COR-L47 (cell line): ENCODE results near the gene GAS2L1.
"Not testable (repeated sequence)": the region's sequence is repeated elsewhere in the genome, so short reads cannot be mapped to it uniquely, and the experiment has no call there.

ENCODE experiments used
- DNase-seq: peaks from one replicate; lab custom pipeline; 2025; lab: John Stamatoyannopoulos, UW

GAS2L1 gene

GRCh38 chr22:29342177-29342576 is 35.7 kb downstream of the GAS2L1 start:
- DNase-seq = no peak

- no peak for DNase-seq
Observed at GRCh38 chr22:29342577-29343312, 36.3 kb downstream of the GAS2L1 start.

- peak; percentile 37 for DNase-seq
Observed at GRCh38 chr22:29343313-29343805, 36.9 kb downstream of the GAS2L1 start.

- peak; percentile 87 for DNase-seq
Observed at GRCh38 chr22:29344137-29344536, 37.7 kb downstream of the GAS2L1 start.

GRCh38 chr22:29344889-29345288 is 38.4 kb downstream of the GAS2L1 start:
- DNase-seq = not testable (repeated sequence)

- DNase-seq = no peak
Observed at GRCh38 chr22:29345932-29346331, 39.5 kb downstream of the GAS2L1 start.

- no peak for DNase-seq
Observed at GRCh38 chr22:29346659-29347058, 40.2 kb downstream of the GAS2L1 start.

- no peak for DNase-seq
Observed at GRCh38 chr22:29348041-29348440, 41.6 kb downstream of the GAS2L1 start.

- no peak for DNase-seq
Observed at GRCh38 chr22:29348956-29349355, 42.5 kb downstream of the GAS2L1 start.

GRCh38 chr22:29351042-29351441 is 44.6 kb downstream of the GAS2L1 start:
- no peak for DNase-seq

- no peak for DNase-seq
Observed at GRCh38 chr22:29351891-29352290, 45.4 kb downstream of the GAS2L1 start.

GRCh38 chr22:29352778-29353177 is 46.3 kb downstream of the GAS2L1 start:
- no peak for DNase-seq

- DNase-seq = no peak
Observed at GRCh38 chr22:29353286-29353685, 46.8 kb downstream of the GAS2L1 start.

- no peak for DNase-seq
Observed at GRCh38 chr22:29353860-29354259, 47.4 kb downstream of the GAS2L1 start.

- DNase-seq = not testable (repeated sequence)
Observed at GRCh38 chr22:29357193-29357890, 50.9 kb downstream of the GAS2L1 start.

GRCh38 chr22:29359469-29359868 is 53.0 kb downstream of the GAS2L1 start:
- no peak for DNase-seq
